ENCODE data around the gene ATM. TPM values are rescaled to one million over a fixed set of nuclear protein-coding genes. Genes with fewer than 3 reads are reported as not detected.

ATM gene
- total RNA-seq, 1 experiment from 2014 or later = 72.5 TPM

DNA sequence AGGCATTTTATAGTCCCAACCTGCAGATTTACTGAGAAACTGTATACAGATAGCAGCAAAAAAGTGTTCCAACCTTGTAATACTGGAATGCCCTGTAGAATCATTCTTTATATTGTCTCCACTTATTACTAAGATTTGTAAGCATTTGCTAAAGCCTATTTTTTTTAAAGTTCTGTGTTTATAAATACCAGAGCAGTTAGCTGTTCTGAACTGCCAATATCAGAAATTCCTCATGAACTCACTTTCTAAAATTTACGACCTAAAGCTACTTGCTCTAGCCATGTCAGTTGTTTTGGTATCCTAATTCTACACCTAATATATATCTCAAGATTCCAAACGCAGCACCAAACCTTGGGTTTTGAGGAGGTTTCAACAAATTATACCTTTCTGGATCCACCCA, 141.3 kb downstream of the ATM start:
- no TSS peak for BruUV-seq (replicated peaks)
- DNase-seq (ENCODE audit: low spot score) = no peak
- Histone ChIP-seq H3K27ac (ENCODE audit: low read depth, low read length, poor library complexity, severe bottlenecking) (no peak overlapping the region), H3K4me1 (ENCODE audit: insufficient read depth, low read length, poor library complexity, severe bottlenecking) (no peaks in the 10 kb centered on the region), H3K36me3 (ENCODE audit: insufficient read depth, low read length, poor library complexity, severe bottlenecking) (peaks cover 7% of the 10 kb centered on the region), H3K9me3 (ENCODE audit: low read depth, low read length, poor library complexity, severe bottlenecking) (no peaks in the 10 kb centered on the region), H3K27me3 (replicated peaks; ENCODE audit: insufficient read depth, low read depth, low read length, poor library complexity) (no peaks in the 10 kb centered on the region), H3K4me3 (ENCODE audit: low read depth, low read length, poor library complexity, severe bottlenecking) (no peak overlapping the region)
- intact Hi-C loops (cut with micrococcal nuclease; ENCODE audit: unreplicated experiment) = no loop called here
- POLR2A ChIA-PET (ENCODE audit: low non-redundant PET) = no interaction called here
- TF ChIP-seq, protein P1, sequence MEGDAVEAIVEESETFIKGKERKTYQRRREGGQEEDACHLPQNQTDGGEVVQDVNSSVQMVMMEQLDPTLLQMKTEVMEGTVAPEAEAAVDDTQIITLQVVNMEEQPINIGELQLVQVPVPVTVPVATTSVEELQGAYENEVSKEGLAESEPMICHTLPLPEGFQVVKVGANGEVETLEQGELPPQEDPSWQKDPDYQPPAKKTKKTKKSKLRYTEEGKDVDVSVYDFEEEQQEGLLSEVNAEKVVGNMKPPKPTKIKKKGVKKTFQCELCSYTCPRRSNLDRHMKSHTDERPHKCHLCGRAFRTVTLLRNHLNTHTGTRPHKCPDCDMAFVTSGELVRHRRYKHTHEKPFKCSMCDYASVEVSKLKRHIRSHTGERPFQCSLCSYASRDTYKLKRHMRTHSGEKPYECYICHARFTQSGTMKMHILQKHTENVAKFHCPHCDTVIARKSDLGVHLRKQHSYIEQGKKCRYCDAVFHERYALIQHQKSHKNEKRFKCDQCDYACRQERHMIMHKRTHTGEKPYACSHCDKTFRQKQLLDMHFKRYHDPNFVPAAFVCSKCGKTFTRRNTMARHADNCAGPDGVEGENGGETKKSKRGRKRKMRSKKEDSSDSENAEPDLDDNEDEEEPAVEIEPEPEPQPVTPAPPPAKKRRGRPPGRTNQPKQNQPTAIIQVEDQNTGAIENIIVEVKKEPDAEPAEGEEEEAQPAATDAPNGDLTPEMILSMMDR (conservative IDR thresholded peaks at IDR 0.05; ENCODE audit: low read depth, low read length) = no peak
- TF ChIP-seq EZH2 (IDR thresholded peaks at IDR 0.05; ENCODE audit: borderline replicate concordance, low read depth, low read length, poor library complexity, severe bottlenecking) = no peak
- CTCF ChIA-PET = no interaction called here

DNA sequence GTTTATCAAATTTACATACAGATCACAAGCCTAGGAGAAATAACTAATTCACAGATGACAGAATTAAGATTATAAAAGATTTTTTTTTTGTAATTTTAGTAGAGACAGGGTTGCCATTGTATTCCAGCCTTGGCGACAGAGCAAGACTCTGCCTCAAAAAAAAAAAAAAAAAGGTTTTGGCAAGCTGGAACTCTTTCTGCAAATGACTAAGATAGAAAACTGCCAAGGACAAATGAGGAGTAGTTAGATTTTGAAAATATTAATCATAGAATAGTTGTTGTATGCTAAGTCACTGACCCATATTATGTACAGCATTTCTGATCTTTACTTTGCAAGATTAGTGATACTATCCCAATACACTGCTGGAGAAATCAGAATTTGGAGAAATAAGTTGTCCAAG, 145.3 kb downstream of the ATM start:
- Histone ChIP-seq H3K4me1 (ENCODE audit: insufficient read depth, low read length, poor library complexity, severe bottlenecking) (no peaks in the 10 kb centered on the region), H3K9me3 (ENCODE audit: low read depth, low read length, poor library complexity, severe bottlenecking) (no peaks in the 10 kb centered on the region), H3K27me3 (replicated peaks; ENCODE audit: insufficient read depth, low read depth, low read length, poor library complexity) (no peaks in the 10 kb centered on the region), H3K27ac (ENCODE audit: low read depth, low read length, poor library complexity, severe bottlenecking) (no peak overlapping the region), H3K4me3 (ENCODE audit: low read depth, low read length, poor library complexity, severe bottlenecking) (no peak overlapping the region), H3K36me3 (ENCODE audit: insufficient read depth, low read length, poor library complexity, severe bottlenecking) (peaks cover 7% of the 10 kb centered on the region)
- no peak for TF ChIP-seq EZH2 (IDR thresholded peaks at IDR 0.05; ENCODE audit: borderline replicate concordance, low read depth, low read length, poor library complexity, severe bottlenecking)
- TF ChIP-seq, protein P1 (conservative IDR thresholded peaks at IDR 0.05; ENCODE audit: low read depth, low read length) = no peak
- ChIA-PET POLR2A (ENCODE audit: low non-redundant PET) (no interaction called here), CTCF (no interaction called here)
- intact Hi-C loops (cut with micrococcal nuclease; ENCODE audit: unreplicated experiment) = no loop called here
- no peak for DNase-seq (ENCODE audit: low spot score)
- BruUV-seq (replicated peaks) = no TSS peak

DNA sequence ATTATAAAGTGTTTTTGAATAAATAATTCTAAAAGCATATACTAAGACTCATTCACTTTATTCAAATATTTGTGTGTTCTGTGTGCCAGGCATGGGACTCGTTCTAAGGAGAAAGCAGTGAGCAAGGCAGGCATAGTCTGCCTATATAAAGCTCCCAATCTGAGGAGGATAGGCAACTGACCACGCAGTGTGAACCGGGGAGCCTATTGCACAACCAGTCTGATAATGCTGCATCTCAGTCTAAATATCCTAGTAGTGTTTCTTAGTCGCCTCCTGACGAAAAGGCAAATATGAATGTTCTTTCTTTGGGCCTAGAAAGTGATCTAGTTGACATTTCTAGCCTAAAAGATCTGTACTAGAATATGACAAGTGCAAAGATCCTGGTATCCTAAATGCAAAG, 146.2 kb downstream of the ATM start:
- ChIA-PET CTCF (no interaction called here), POLR2A (ENCODE audit: low non-redundant PET) (no interaction called here)
- BruUV-seq (replicated peaks) = no TSS peak
- Histone ChIP-seq H3K27ac (ENCODE audit: low read depth, low read length, poor library complexity, severe bottlenecking) (no peak overlapping the region), H3K27me3 (replicated peaks; ENCODE audit: insufficient read depth, low read depth, low read length, poor library complexity) (no peaks in the 10 kb centered on the region), H3K36me3 (ENCODE audit: insufficient read depth, low read length, poor library complexity, severe bottlenecking) (peaks cover 7% of the 10 kb centered on the region), H3K9me3 (ENCODE audit: low read depth, low read length, poor library complexity, severe bottlenecking) (no peaks in the 10 kb centered on the region), H3K4me3 (ENCODE audit: low read depth, low read length, poor library complexity, severe bottlenecking) (no peak overlapping the region), H3K4me1 (ENCODE audit: insufficient read depth, low read length, poor library complexity, severe bottlenecking) (no peaks in the 10 kb centered on the region)
- TF ChIP-seq, protein P1 (conservative IDR thresholded peaks at IDR 0.05; ENCODE audit: low read depth, low read length) = no peak
- no peak for TF ChIP-seq EZH2 (IDR thresholded peaks at IDR 0.05; ENCODE audit: borderline replicate concordance, low read depth, low read length, poor library complexity, severe bottlenecking)
- intact Hi-C loops (cut with micrococcal nuclease; ENCODE audit: unreplicated experiment) = no loop called here
- DNase-seq (ENCODE audit: low spot score) = no peak

Data from A673 (cell line).